ENCODE measurements around the gene TCERG1.

GRCh38 chr5:146527785-146528184 lies 80.7 kb downstream of the TCERG1 start:
- TF ChIP-seq EZH2 (IDR thresholded peaks at IDR 0.05; ENCODE audit: insufficient read depth, poor library complexity, severe bottlenecking), result no peak
- no peak for TF ChIP-seq EZH2phosphoT487 (IDR thresholded peaks at IDR 0.05; ENCODE audit: insufficient read depth, low read depth)
